GM18867 (cell line): Measurements from ENCODE around the gene PCDHGC3.

Experiments used
- ATAC-seq: cut with Tn5 transposase; IDR thresholded peaks from one replicate; pipeline ENCODE4 v1.9.1; 2021; ENCODE audit warnings: mild to moderate bottlenecking, moderate library complexity; ENCODE audit not compliant: unreplicated experiment

Gene PCDHGC3

DNA sequence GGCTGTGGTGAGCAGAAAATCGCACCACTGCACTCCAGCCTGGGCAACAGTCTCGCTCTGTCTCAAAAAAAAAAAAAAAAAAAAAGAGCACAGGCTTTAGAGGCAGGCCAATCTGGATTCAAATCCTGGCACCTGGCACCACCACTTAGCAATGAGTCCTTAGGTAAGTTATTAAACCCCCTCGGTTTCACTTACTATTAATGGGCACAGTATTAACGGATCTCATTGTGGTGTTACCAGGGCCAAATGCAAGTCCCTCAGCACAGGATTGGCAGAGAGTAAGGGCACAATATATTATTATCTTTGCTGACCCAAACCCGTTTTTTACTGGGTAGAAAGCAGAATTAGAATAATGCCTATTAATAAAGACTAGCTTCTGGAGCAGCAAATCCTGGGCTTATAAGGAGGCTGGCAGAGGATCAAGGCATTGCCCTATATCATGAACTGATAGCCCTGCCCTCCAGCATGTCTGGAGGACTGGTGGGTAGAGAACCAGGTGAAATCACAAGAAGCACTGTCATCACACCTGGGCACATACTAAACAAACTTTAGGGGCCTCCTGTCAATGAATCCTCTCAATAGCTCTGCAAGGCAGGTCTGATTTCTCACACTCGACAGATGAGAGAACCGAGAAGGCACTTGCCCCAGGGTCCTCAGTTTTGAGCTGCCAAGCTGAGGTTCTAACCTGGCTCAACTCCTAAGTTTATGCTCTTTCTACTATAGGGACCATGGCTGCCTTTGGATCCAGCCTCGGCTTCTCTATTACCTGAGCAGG is 30.8 kb downstream of the PCDHGC3 start:
- no peak for ATAC-seq

DNA sequence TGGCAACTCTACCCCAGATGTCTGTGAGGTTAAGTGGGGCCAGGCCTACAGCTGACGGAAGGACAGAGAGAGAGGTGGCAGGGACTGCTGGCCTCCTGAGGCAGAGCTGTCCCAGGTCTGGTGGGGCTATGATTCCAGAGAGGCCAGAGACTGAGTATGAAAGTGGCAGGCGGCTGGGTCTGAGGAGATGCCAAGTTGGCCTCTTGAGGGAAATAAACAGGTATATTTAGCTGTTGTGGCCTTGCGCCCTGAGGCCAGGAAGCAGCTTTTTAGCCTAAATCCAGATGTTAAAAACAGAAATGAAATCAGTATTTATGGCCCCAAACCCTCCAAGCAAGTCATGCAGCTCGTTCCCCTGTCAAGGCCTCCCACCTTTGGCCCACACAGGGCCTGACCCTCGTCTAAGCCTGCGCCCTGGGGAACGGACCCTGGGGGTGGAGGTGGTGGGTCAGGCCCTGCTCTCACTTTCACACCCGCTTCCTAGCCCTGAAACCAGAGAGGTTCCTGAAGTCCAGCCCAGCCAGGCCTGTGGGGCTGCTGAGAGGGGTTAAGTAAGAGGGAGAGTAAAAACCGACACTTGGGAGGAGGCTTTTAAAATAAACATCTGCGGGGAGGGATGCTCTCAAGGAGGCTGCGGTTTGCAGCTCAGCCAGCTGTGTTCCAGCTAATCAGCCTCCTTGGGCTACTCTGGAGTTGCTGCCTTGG is 31.8 kb downstream of the PCDHGC3 start:
- ATAC-seq, result peak; percentile 43

DNA sequence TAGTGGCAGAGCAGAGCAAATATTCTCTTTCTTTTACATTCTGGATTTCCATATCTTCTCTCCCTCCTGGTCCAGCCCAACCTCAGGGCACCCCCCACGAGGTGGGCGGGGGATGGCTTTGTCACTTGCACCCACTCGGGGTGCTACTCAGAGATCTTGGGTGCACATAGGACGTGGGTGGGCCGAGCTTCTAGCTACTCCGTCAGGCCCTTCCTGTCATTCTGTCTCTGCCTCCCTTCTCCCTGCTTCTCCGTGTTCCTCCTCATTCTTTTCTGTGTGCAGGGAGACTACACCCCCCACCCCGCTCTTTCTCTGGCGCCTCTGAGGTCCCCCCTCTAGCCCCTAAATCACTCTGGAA is 32.7 kb downstream of the PCDHGC3 start:
- no peak for ATAC-seq

DNA sequence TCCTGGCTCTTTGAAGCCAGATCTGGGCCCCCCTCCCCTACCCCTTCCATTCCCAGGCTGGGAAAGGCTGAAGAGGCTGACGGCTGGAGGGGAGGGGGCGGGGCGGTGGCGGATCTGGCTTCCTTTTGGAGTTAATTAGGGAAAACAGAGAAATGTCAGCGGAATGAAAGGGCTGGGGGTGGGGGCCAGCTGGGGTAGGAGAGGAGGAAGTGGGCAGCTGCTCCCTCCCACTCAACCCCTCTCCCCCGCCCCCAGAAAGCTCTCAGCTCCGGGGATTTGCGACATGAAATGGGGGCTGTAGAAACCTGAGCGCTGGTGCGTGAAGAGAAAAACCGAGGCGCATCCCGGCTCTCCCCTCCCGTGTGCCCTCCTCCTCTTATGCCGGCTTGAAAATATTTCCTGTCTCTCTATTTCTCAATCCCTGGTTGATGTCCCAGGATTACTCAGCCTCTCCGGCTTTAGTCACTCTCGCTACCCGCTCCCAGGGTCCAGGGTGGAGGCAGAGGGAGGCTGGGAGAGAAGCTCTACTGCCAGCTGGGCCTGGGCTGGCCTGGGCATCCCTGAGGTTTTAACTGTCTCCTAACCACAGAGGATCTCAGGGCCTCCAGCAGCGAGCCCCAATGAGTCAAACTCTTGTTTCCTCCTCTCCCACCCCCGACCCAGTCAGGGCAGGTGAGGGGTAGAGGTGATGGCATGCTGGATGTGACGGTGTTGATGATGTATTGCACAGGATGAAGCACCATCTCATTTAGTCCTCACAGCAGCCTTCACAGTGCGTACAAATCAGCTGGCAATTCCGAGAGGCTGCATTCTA is 33.2 kb downstream of the PCDHGC3 start:
- no peak for ATAC-seq

DNA sequence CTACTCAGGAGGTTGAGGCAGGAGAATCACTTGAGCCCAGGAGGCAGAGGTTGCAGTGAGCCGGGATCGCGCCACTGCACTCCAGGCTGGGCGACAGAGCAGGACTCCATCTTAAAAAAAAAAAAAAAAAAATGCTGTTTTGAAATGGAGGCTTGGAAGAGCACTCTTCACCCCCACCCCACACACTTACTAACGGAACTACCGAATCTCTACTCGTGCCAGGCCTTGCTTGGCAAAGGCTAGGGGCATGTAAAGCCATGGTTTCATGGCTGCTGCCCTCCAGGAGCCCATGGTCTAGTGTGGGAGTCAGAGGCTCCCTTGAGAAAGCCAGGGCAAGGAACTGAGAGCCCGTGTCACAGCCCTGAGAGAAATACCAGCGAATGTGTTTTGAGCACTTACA is 34.4 kb downstream of the PCDHGC3 start:
- ATAC-seq, result no peak

DNA sequence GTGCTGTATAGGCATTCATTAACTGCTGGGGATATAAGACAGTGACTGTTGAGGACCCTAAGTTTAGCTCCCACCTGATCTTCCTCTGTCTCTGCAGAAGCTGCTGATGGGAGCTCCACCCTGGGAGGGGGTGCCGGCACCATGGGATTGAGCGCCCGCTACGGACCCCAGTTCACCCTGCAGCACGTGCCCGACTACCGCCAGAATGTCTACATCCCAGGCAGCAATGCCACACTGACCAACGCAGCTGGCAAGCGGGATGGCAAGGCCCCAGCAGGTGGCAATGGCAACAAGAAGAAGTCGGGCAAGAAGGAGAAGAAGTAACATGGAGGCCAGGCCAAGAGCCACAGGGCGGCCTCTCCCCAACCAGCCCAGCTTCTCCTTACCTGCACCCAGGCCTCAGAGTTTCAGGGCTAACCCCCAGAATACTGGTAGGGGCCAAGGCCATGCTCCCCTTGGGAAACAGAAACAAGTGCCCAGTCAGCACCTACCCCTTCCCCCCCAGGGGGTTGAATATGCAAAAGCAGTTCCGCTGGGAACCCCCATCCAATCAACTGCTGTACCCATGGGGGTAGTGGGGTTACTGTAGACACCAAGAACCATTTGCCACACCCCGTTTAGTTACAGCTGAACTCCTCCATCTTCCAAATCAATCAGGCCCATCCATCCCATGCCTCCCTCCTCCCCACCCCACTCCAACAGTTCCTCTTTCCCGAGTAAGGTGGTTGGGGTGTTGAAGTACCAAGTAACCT is 35.3 kb downstream of the PCDHGC3 start:
- peak; percentile 24 for ATAC-seq

DNA sequence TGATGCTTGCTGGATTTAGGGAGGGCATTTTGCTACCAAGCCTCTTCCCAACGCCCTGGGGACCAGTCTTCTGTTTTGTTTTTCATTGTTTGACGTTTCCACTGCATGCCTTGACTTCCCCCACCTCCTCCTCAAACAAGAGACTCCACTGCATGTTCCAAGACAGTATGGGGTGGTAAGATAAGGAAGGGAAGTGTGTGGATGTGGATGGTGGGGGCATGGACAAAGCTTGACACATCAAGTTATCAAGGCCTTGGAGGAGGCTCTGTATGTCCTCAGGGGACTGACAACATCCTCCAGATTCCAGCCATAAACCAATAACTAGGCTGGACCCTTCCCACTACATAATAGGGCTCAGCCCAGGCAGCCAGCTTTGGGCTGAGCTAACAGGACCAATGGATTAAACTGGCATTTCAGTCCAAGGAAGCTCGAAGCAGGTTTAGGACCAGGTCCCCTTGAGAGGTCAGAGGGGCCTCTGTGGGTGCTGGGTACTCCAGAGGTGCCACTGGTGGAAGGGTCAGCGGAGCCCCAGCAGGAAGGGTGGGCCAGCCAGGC is 36.1 kb downstream of the PCDHGC3 start:
- no peak for ATAC-seq

DNA sequence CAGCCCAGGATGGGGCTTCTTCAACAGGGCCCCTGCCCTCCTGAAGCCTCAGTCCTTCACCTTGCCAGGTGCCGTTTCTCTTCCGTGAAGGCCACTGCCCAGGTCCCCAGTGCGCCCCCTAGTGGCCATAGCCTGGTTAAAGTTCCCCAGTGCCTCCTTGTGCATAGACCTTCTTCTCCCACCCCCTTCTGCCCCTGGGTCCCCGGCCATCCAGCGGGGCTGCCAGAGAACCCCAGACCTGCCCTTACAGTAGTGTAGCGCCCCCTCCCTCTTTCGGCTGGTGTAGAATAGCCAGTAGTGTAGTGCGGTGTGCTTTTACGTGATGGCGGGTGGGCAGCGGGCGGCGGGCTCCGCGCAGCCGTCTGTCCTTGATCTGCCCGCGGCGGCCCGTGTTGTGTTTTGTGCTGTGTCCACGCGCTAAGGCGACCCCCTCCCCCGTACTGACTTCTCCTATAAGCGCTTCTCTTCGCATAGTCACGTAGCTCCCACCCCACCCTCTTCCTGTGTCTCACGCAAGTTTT is 36.7 kb downstream of the PCDHGC3 start:
- ATAC-seq, result peak; percentile 22

DNA sequence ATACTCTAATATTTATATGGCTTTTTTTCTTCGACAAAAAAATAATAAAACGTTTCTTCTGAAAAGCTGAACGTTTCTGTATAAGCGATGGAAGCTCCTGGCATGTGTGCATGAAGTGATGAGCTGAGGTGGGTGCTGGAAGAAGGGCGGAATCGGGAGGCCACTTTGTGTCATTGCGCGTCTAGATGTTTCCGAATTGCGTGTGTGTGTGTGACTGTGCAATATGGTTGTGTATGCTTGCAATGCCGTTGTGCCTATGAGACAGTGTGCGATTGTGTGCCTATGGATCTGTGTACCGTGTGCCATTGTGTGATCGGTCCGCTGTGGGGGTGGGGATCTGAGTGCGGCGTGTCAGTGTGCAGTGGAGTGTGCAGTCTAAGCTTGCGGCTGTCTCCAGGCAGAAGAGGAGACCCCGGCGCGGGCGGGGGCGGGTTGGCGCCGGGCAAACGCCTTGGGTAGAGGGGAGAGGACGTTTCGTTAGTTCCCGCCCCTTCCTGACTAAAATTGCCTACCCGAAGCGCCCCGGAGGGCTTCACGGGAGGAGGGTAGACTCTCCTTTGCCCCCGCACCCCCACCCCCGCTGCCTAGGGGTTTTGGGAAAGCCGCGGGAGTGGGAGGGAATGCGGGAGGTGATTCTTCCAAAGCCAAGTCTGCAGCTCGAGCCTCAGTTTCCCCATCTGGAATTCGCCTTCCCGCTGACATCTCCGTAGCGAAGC is 37.3 kb downstream of the PCDHGC3 start:
- no peak for ATAC-seq

DNA sequence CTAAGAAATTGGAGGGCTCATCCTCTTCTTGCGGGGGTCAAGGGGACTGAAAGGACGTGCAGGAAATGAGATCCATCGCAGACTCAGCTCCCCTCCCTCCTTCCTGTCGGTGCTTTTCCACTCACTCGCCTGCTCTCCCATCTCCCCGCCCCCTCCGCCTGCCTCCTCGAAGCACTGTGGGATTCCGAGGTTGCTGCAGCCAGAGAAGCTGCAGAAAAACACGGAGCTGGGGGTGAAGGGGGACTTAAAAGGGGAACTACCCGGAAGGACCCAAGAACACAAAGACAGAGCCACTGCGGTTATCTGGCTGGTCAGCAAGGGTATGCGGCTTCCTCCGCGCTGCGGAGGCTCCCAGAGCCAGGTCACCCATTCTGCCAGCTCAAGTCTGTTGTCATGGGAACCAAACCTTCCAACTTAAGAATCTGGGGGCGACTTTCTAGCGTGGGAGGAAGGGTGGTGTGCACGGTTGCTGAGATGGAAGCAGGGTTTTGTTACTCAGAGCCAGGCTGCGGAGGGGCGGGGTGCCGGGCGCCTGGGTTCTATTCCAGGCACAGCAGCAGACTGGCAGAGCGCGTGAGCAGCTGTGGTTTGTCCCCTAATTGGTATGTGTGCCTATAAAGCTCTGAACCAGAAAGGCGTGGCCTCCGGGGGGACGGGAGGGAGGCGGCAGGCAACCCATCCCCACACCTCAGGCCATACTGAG is 38.0 kb downstream of the PCDHGC3 start:
- ATAC-seq, result peak; percentile 46

DNA sequence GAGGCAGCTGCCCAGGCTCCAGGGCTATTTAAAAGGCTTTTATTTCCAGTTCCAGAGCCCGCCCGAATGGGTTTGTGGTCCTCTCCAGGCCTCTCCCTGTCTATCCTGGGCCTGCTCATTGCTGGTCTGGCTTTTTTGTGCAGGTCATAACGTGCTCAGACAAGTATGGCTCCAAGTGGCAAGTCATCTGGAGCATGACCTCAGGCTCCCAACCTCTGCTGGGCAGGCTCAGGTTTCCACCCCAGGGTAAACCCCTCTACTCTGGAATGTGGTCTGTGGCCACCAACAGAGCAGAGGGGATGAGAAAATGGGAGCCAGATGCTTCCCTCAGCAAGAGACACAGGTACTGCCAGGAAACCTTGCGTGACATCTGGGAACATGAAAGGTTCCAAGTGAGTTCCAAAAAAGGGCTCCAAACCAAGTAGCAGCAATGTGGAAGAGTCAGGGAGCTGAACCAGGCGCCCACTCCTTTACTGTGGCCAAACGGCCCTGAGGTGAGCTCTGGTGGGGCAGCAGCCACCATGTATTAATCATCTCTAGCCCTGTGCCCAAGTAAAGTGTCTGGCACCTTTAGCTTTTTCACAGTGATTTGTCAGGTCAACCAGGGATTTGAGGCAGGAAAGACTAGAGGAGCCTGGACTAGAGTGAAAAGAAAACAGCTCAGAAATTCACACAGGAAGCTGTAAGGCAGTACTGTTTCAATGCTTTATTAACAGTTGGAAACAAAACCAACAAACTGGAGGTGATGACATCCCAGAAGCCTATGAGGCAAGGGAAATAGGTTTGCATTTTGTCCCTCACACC is 38.8 kb downstream of the PCDHGC3 start:
- ATAC-seq, result peak; percentile 13

DNA sequence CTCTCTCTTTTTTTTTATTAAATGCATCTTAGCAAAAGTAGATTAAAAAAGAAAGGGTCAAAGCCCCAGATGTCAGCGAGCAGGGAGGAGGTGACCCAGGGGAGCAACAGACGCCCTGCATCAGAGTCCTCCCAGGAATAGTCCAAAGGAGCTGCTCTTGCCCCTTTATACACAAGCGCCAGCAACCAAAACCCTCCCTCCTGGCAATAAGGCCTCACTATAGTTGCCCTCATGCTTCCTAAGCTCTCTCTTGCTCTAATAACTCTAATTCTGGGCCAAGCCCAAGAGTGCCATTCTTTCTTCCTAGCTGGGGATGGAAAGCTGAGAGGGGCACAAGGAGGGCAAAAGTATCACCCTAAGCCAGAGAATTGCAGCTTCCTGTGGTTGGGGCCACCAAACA is 39.4 kb downstream of the PCDHGC3 start:
- no peak for ATAC-seq

DNA sequence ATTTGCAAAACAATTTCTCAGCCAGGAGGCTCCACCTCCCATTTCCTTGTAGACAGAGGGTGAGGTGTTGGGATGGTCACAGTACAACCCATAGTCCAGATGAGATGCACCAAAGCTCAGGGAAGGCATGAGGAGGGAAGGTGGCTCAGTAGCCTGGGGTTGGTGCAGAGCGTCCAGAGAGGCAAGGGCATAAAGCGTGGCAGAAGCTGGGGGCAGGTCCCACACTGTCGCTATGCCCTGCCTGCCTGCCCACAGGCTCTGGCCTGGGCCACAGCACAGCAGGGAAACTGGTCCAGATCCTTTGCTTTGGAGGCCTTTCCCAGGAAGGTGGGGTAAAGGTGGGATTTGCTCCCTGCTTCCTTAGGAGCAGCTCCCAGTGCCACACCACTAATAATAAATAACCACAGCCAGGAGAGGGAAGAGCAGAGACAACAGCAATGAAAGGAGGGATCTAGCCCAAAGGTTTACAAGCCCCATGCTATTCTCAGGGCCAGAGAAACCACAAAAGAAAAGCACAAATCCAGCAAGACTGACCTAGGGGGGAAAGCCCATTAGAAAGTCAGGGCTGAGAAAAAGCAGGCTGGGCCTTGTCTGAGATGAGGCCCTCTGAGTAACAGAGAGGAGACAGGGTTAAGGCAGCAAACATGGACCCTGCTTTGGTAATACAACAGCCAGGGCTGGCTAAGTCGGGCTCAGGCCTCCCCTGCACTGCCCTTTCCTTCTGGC is 40.3 kb downstream of the PCDHGC3 start:
- no peak for ATAC-seq

DNA sequence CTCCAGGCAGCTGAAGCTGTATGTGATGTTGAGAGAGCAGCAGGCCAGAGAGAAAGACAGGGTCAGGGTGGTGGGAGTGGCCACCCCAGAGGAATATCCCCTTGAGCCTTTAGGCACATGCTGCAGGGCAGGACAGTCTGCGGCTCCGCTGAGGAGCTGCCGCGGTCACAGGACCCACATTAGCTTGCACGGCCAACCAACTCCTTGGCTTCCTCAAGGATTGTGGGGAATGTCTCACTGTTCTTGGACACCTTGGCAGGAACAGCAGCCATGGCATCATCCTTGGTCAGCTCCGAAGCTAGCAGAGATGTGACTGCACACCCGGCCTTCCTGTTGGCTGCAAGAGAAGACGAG is 40.9 kb downstream of the PCDHGC3 start:
- no peak for ATAC-seq

DNA sequence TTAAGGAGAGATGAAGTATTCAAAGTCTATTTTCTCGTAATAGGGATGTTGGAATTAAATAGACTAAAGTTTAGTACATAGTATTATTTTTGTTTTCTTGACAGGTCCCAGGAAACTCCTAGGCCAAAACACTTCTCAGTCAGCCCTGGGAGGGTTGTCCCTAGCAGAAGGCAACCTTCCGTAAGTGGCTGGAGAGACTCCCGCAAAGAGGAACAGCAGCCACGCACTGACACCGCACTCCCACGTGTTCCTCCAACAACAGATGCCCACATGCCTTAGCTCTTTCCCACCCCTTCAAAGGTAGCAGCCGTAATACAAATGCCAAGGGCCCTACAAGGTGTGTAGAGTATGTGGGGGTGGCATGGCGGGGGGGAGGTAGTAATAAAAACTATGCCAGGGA is 41.5 kb downstream of the PCDHGC3 start:
- ATAC-seq, result no peak

DNA sequence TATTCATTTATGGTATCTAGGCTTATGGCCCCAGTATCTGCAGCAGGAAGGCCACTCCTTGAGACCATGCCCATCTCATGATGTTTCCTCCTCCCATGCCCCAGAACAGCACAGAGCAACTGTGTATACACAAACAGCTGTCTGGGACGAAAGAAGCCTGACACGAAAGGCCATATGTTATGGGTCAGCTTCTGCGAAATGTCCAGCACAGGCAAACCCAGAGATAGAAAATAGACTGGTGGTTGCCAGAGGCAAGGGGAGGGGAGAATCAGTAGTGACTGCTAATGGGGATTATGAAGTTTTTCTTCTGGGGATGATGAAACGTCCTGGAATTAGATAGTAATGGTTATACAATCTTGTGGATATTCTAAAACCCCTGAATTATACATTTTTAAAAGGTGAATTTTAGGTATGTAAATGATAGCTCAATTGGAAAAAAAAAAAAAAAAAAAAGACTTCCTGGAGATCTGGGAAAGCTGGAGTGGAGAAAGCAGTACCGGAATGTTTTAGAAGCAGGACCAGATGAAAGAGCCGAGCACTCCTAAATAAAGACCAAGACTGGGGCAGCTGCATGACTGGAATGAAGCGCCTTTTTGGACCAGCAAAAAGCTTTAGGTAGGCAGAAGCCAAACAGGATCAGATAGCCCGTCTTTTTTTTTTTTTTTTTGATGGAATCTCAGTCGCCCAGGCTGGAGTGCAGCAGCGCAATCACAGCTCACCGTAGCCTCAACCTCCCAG is 42.3 kb downstream of the PCDHGC3 start:
- ATAC-seq, result no peak

DNA sequence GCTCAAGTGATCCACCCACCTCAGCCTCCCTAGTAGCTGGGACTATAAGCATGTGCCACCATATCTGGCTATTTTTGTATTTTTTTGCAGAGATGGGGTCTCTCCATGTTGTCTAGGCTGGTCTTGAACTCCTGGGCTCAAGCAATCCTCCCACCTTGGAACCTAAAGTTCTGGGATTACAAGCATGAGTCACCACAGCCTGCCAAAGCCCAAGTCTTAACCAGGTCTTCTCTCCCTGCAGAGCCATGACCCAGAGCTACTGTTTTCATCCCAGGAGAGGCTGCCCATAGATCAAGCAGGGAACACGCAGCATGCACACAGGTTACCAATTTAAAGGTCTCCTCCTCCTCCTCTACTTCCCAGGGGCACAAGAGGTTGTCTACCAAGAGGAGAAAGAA is 42.9 kb downstream of the PCDHGC3 start:
- ATAC-seq, result no peak
